ENCODE results near the gene FBXO46. TPM values are rescaled to one million over a fixed set of nuclear protein-coding genes. Genes with fewer than 3 reads are reported as not detected.

The FBXO46 gene
- total and polyA plus RNA-seq, 2 of the 13 experiments (the other 11 are each of a cell fraction or from before 2014, with no cell fraction given): 6.2 to 6.4 TPM

DNA sequence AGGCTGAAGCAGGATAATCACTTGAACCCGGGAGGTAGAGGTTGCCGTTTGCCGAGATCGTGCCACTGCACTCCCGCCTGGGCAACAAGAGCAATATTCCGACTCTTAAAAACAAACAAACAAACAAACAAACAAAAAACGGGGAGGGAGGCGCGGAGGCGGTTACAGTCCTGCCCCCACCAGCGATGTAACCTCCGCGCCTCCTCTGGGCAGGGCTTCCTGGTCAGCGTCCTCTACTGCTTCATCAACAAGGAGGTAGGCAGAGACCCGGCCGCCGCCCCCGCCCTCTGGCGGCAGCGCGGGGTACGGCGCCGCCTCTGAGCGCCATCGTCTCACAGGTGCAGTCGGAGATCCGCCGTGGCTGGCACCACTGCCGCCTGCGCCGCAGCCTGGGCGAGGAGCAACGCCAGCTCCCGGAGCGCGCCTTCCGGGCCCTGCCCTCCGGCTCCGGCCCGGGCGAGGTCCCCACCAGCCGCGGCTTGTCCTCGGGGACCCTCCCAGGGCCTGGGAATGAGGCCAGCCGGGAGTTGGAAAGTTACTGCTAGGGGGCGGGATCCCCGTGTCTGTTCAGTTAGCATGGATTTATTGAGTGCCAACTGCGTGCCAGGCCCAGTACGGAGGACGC is 49.2 kb downstream of the FBXO46 start (continued):
- no peak for TF ChIP-seq ZNF562 (CRISPR knock-in tag; IDR thresholded peaks at IDR 0.05; ENCODE audit: borderline replicate concordance)
- TF ChIP-seq, protein P1, sequence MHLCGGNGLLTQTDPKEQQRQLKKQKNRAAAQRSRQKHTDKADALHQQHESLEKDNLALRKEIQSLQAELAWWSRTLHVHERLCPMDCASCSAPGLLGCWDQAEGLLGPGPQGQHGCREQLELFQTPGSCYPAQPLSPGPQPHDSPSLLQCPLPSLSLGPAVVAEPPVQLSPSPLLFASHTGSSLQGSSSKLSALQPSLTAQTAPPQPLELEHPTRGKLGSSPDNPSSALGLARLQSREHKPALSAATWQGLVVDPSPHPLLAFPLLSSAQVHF (CRISPR knock-in tag; IDR thresholded peaks at IDR 0.05): no peak
- TF ChIP-seq ZNF331 (CRISPR knock-in tag; IDR thresholded peaks at IDR 0.05): no peak; the same call in 1 of the 2 replicates
- no peak for TF ChIP-seq MZF1 (CRISPR knock-in tag; IDR thresholded peaks at IDR 0.05; ENCODE audit: borderline replicate concordance)
- no peak for TF ChIP-seq MAFG (CRISPR knock-in tag; IDR thresholded peaks at IDR 0.05)
- no peak for TF ChIP-seq ZNF644 (CRISPR knock-in tag; IDR thresholded peaks at IDR 0.05; ENCODE audit: low read depth)
- no peak for TF ChIP-seq CCAR2 (optimal IDR thresholded peaks at IDR 0.05; ENCODE audit: low read depth, low read length)
- no peak for TF ChIP-seq ZNF337 (CRISPR knock-in tag; IDR thresholded peaks at IDR 0.05; ENCODE audit: borderline replicate concordance, low read depth)
- no peak for TF ChIP-seq ATAD3A (CRISPR knock-in tag; IDR thresholded peaks at IDR 0.05)
- TF ChIP-seq ZNF878 (CRISPR knock-in tag; IDR thresholded peaks at IDR 0.05): no peak
- peak; percentile 44; the same call in 1 of the 2 replicates for TF ChIP-seq ARNT2 (CRISPR knock-in tag; IDR thresholded peaks at IDR 0.05; ENCODE audit: low read depth)
- TF ChIP-seq, protein P2, sequence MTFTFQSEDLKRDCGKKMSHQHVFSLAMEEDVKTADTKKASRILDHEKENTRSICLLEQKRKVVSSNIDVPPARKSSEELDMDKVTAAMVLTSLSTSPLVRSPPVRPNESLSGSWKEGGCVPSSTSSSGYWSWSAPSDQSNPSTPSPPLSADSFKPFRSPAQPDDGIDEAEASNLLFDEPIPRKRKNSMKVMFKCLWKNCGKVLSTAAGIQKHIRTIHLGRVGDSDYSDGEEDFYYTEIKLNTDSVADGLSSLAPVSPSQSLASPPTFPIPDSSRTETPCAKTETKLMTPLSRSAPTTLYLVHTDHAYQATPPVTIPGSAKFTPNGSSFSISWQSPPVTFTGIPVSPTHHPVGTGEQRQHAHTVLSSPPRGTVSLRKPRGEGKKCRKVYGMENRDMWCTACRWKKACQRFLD (CRISPR knock-in tag; IDR thresholded peaks at IDR 0.05; ENCODE audit: borderline replicate concordance): no peak
- no peak for TF ChIP-seq KLF9 (CRISPR knock-in tag; IDR thresholded peaks at IDR 0.05; ENCODE audit: low read depth)
- TF ChIP-seq, protein P3, sequence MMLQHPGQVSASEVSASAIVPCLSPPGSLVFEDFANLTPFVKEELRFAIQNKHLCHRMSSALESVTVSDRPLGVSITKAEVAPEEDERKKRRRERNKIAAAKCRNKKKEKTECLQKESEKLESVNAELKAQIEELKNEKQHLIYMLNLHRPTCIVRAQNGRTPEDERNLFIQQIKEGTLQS (CRISPR knock-in tag; IDR thresholded peaks at IDR 0.05): no peak
- no peak for TF ChIP-seq ZNF543 (CRISPR knock-in tag; IDR thresholded peaks at IDR 0.05)
- TF ChIP-seq HES4 (CRISPR knock-in tag; IDR thresholded peaks at IDR 0.05; ENCODE audit: borderline replicate concordance): no peak
- peak; percentile 84; the same call in 1 of the 2 replicates for TF ChIP-seq EEA1 (CRISPR knock-in tag; IDR thresholded peaks at IDR 0.05; ENCODE audit: borderline replicate concordance)
- TF ChIP-seq, protein P4, sequence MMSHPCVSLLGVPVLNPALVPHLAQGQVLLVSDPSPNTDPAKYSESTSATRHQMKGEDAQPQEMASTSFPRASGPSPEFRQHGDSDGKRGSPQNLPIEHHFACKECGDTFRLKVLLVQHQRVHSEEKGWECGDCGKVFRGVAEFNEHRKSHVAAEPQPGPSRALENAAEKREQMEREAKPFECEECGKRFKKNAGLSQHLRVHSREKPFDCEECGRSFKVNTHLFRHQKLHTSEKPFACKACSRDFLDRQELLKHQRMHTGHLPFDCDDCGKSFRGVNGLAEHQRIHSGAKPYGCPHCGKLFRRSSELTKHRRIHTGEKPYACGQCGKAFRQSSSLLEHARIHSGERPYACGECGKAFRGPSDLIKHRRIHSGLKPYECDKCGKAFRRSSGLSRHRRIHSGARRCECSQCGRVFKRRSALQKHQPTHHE (CRISPR knock-in tag; IDR thresholded peaks at IDR 0.05; ENCODE audit: borderline replicate concordance): no peak
- TF ChIP-seq SIN3B (IDR thresholded peaks at IDR 0.05; ENCODE audit: low read length): no peak
- TF ChIP-seq, protein P5, sequence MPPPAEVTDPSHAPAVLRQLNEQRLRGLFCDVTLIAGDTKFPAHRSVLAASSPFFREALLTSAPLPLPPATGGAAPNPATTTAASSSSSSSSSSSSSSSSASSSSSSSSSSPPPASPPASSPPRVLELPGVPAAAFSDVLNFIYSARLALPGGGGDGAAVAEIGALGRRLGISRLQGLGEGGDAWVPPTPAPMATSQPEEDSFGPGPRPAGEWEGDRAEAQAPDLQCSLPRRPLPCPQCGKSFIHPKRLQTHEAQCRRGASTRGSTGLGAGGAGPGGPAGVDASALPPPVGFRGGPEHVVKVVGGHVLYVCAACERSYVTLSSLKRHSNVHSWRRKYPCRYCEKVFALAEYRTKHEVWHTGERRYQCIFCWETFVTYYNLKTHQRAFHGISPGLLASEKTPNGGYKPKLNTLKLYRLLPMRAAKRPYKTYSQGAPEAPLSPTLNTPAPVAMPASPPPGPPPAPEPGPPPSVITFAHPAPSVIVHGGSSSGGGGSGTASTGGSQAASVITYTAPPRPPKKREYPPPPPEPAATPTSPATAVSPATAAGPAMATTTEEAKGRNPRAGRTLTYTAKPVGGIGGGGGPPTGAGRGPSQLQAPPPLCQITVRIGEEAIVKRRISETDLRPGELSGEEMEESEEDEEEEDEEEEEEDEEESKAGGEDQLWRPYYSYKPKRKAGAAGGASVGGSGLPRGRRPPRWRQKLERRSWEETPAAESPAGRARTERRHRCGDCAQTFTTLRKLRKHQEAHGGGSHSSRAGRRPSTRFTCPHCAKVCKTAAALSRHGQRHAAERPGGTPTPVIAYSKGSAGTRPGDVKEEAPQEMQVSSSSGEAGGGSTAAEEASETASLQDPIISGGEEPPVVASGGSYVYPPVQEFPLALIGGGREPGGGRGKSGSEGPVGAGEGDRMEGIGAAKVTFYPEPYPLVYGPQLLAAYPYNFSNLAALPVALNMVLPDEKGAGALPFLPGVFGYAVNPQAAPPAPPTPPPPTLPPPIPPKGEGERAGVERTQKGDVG (CRISPR knock-in tag; IDR thresholded peaks at IDR 0.05; ENCODE audit: borderline replicate concordance): no peak
- TF ChIP-seq MLLT10 (CRISPR knock-in tag; IDR thresholded peaks at IDR 0.05): no peak
- no peak for TF ChIP-seq FOSL1 (CRISPR knock-in tag; IDR thresholded peaks at IDR 0.05; ENCODE audit: borderline replicate concordance)
